Glomerular visceral epithelial cell (primary cell): ENCODE data around the gene NCF4.

Source experiments
- DNase-seq: peaks from one replicate; pipeline ENCODE4 v3.0.0-alpha.2; 2016; ENCODE audit errors: extremely low spot score

Gene NCF4

GRCh38 chr22:36860821-36861659 is at the start of gene NCF4:
NCF4 (plus strand) TSS chr22:36861006; CDS start chr22:36861172, 166 bp downstream.
- no peak for DNase-seq

GRCh38 chr22:36811094-36811800 is 49.6 kb upstream of the NCF4 start:
- DNase-seq: no peak

GRCh38 chr22:36814801-36815200 is 46.0 kb upstream of the NCF4 start:
- DNase-seq: no peak

GRCh38 chr22:36815558-36816338 is 45.1 kb upstream of the NCF4 start:
- no peak for DNase-seq

GRCh38 chr22:36816339-36816635 is 44.5 kb upstream of the NCF4 start:
- no peak for DNase-seq

GRCh38 chr22:36816636-36817524 is 43.9 kb upstream of the NCF4 start, which contains the start of gene PVALB:
PVALB (minus strand) TSS chr22:36817035; CDS start chr22:36817005, 30 bp downstream.
- peak; percentile 10 for DNase-seq

- no peak for DNase-seq
Observed at GRCh38 chr22:36817525-36817848, 43.3 kb upstream of the NCF4 start.

GRCh38 chr22:36818010-36818642 is 42.7 kb upstream of the NCF4 start:
- DNase-seq: no peak

- no peak for DNase-seq
Observed at GRCh38 chr22:36819112-36819511, 41.7 kb upstream of the NCF4 start.

- DNase-seq: no peak
Observed at GRCh38 chr22:36822581-36822980, 38.2 kb upstream of the NCF4 start.

GRCh38 chr22:36823186-36823839 is 37.5 kb upstream of the NCF4 start:
- no peak for DNase-seq

- no peak for DNase-seq
Observed at GRCh38 chr22:36824655-36825054, 36.2 kb upstream of the NCF4 start.

- no peak for DNase-seq
Observed at GRCh38 chr22:36826262-36826661, 34.5 kb upstream of the NCF4 start.

GRCh38 chr22:36828815-36829214 is 32.0 kb upstream of the NCF4 start:
- DNase-seq: no peak

GRCh38 chr22:36829370-36830002 is 31.3 kb upstream of the NCF4 start:
- DNase-seq: no peak

- no peak for DNase-seq
Observed at GRCh38 chr22:36830601-36831000, 30.2 kb upstream of the NCF4 start.

- DNase-seq: no peak
Observed at GRCh38 chr22:36831206-36831605, 29.6 kb upstream of the NCF4 start.

GRCh38 chr22:36831717-36832116 is 29.1 kb upstream of the NCF4 start:
- DNase-seq: no peak

- no peak for DNase-seq
Observed at GRCh38 chr22:36833073-36833472, 27.7 kb upstream of the NCF4 start.

- DNase-seq: no peak
Observed at GRCh38 chr22:36835903-36836302, 24.9 kb upstream of the NCF4 start.
